ENCODE measurements around the gene HMCN1.
"Not testable (repeated sequence)": the region's sequence is repeated elsewhere in the genome, so short reads cannot be mapped to it uniquely, and the experiment has no call there.

Gene HMCN1

DNA sequence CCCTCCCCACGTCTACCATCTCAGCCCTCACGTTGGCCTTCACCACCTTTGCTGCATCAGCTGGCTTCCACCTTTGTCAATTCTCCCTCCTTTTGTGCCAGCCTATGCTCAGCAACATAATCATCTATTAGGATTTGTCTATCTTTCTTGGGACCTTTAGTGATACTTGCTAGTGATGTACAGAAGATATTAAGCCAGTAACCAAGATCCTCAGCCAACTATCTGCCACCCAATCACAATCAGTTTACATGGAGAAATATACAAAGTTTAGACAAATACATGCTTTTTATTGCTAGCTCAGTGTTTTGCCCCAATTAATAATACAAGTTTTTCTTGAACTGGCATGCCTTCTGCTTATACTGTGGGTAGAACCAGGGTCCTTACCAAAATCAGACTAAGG, 468.6 kb downstream of the HMCN1 start:
- peaks cover 4% of the 10 kb centered on the region for H3K27me3 Mint-ChIP-seq
- H3K4me1 Mint-ChIP-seq, result no peaks in the 10 kb centered on the region
- no peak overlapping the region for H3K4me3 Mint-ChIP-seq
- DNase-seq (ENCODE audit: low spot score in 2 of 2), result no peak
- no peaks in the 10 kb centered on the region for H3K9me3 Mint-ChIP-seq
- H3K36me3 Mint-ChIP-seq, result no peaks in the 10 kb centered on the region
- no peak for ATAC-seq (ENCODE audit: low read depth)
- H3K27ac Mint-ChIP-seq, result no peak overlapping the region

DNA sequence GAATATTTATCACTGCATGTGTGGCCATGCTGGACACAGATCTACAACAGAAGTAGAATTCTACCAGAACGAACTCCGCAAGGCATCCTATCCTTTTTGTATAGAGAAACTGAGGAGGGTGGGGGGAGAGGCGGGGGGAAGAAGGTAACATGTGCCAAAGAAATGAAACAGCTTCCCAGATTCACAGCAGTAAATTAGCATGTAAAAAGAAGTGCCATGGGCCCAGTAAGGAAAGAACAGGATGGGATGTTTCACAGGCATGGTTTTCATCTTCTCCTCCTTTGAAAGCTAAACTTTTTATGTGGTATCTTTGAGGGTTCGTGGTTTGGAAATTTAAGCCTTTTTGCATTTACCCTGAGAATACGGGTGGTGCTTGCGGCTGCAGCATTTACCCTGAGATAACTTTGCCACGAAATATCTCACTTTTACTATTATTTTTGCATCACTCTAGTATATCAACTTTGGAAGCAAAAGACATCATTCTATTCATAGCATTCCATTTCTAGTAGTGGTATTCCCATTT, 471.9 kb downstream of the HMCN1 start:
- ATAC-seq (ENCODE audit: low read depth) (no peak), DNase-seq (ENCODE audit: low spot score in 2 of 2) (no peak)
- Mint-ChIP-seq H3K4me1 (peaks cover 3% of the 10 kb centered on the region), H3K27me3 (peaks cover 3% of the 10 kb centered on the region), H3K36me3 (no peaks in the 10 kb centered on the region), H3K9me3 (no peaks in the 10 kb centered on the region), H3K27ac (no peak overlapping the region), H3K4me3 (no peak overlapping the region)

DNA sequence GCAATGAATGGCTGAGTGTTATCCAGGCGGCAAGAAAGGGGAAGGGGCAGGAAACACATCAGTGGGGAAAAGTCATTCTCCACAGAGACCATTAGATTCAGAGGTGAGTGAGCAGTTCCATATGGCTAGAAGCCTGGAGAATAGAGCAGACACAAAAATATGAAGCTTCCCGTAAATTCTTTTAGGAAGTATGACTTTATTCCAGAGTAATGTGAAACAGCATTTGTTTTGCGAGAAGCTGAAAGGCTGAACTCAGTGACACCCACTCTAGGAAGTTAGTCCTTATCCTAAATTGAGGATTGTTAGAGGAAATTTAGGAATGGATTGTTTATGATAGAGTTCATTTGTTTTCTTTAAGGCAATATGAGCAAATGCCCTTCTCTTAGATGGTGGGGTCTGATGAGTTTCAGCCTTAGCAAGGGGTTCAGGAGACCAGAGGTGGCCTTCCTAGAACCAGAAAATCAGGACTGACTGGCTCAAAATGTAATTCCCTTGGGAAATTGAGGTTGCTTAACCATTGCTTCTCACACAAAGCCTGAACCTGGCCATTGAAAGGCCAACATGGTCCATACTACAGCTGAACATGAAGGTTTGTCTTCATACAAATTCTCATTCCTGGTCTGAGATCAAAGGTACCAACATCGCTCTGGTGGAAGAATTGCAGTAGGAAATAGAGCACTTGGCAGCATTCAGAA, 473.3 kb downstream of the HMCN1 start:
- DNase-seq (ENCODE audit: low spot score in 2 of 2) (no peak), ATAC-seq (ENCODE audit: low read depth) (no peak)
- Mint-ChIP-seq H3K9me3 (no peaks in the 10 kb centered on the region), H3K36me3 (no peaks in the 10 kb centered on the region), H3K4me3 (no peak overlapping the region), H3K4me1 (peaks cover 3% of the 10 kb centered on the region), H3K27ac (no peak overlapping the region), H3K27me3 (peaks cover 2% of the 10 kb centered on the region)

DNA sequence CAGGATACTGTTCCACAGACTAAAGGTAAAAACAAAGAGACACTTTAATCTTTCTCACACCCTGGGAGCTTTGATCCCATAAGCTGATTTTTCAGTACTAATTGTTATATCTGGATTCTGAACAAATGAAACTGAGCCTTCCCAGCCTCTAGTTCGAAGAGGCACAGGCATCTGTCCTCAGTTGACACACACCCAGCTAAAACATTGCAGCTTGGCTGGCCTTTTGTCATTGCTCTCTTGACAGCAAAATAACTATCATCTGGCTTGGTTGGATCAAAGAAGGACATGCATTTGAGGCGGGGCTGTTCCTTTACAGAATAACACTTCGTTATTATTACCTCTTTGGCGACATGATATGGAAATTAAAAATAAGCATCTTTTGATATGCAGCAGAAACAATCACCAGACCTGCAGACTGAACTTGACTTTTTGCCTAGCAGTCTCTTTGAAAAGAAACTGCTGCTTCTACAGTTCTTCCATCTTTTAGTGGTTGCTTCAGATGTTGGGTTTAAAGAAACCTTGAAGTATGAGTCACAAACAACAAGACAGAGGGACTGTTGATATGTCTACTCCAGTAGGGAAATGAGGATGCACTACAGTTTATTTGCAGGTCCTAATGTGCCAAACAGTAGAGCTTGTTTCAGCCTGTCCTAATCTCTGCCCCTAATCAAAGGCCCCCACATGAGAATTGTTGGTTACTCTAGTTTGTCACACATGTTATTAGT, 474.4 kb downstream of the HMCN1 start:
- ATAC-seq (ENCODE audit: low read depth) (no peak), DNase-seq (ENCODE audit: low spot score in 2 of 2) (no peak)
- H3K36me3 Mint-ChIP-seq, result no peaks in the 10 kb centered on the region
- H3K9me3 Mint-ChIP-seq, result no peaks in the 10 kb centered on the region
- peaks cover 3% of the 10 kb centered on the region for H3K4me1 Mint-ChIP-seq
- no peaks in the 10 kb centered on the region for H3K27me3 Mint-ChIP-seq
- no peak overlapping the region for H3K4me3 Mint-ChIP-seq
- H3K27ac Mint-ChIP-seq, result no peak overlapping the region

DNA sequence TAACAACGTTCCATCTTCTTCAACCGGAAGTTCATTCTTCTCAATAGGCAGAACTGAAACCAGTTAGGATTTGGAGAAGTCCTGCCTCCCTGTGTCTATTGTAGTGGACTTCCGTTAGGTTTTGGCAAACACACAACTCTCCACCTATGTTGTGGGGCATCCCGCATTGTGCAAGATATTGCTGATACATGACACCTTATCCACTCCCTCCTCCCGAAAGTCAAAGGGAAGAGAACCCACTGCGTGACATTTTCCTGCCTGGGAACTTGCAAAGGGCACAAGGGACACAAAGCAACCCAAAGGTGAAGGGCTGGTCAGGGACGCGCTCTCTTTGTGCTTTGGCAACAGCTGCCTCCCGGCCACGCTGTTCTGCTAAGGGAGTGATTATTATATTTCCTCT, 476.1 kb downstream of the HMCN1 start:
- no peak overlapping the region for H3K27ac Mint-ChIP-seq
- no peak overlapping the region for H3K4me3 Mint-ChIP-seq
- no peak for DNase-seq (ENCODE audit: low spot score in 2 of 2)
- H3K27me3 Mint-ChIP-seq, result no peaks in the 10 kb centered on the region
- no peaks in the 10 kb centered on the region for H3K9me3 Mint-ChIP-seq
- H3K36me3 Mint-ChIP-seq, result no peaks in the 10 kb centered on the region
- no peak for ATAC-seq (ENCODE audit: low read depth)
- peaks cover 3% of the 10 kb centered on the region for H3K4me1 Mint-ChIP-seq

DNA sequence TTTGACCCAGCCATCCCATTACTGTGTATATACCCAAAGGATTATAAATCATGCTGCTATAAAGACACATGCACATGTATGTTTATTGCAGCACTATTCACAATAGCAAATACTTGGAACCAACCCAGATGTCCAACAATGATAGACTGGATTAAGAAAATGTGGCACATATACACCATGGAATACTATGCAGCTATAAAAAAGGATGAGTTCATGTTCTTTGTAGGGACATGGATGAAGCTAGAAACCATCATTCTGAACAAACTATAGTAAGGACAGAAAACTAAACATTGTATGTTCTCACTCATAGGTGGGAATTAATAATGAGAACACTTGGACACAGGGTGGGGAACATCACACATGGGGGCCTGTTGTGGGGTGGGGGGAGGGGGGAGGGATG, 477.4 kb downstream of the HMCN1 start:
- not testable (repeated sequence) for H3K4me1 Mint-ChIP-seq; ATAC-seq (ENCODE audit: low read depth); H3K27me3 Mint-ChIP-seq; H3K27ac Mint-ChIP-seq; DNase-seq (ENCODE audit: low spot score in 2 of 2); H3K36me3 Mint-ChIP-seq; H3K4me3 Mint-ChIP-seq; H3K9me3 Mint-ChIP-seq

DNA sequence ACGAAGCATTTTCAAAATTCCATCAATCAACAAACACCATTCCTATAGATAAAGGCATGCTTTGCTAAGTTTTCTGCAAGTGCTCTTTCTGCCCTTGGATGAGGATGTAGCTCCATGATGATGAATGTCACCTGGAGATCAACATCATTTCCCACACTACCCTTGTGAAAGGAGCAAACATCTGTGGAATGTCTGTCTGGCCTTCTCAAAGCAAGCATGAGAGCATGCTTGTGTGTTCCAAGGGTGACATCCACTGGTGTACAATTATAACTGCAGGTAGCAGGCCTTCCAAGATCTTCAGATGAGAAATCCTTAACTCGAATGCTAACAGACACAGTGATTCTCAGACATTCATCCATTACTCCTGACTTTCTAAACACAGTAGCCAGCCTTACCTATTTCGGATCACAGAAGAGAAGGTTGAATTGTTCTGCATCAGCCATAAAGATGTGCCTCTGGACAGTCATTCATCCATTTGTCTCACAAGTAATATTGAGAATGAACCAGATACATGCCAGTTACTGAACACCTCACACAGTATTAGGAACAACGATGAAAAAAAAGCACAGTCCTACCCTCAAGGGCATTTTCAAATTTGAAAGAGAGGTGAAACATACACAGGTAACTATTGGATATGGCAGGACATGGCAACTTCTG, 478.5 kb downstream of the HMCN1 start:
- peak; percentile 57 for ATAC-seq (ENCODE audit: low read depth)
- no peaks in the 10 kb centered on the region for H3K36me3 Mint-ChIP-seq

DNA sequence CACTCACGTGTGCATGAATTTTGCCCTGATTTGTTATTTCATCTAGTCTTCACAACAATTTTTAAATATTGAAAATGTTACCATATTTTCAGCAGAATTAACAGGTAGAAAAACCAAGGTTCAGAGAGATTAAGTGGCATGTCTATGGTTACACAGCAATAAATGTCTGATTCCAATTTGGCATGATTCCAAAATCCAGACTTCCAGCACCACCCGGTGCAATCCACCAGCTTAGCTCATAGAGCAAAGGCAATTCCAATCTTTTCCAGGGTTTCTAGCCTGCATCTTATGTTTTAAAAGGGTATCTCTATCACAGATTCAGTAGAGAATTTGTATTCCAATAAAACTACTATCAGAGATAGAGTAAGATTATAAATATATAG, 479.0 kb downstream of the HMCN1 start:
- no peaks in the 10 kb centered on the region for H3K27me3 Mint-ChIP-seq
- no peaks in the 10 kb centered on the region for H3K9me3 Mint-ChIP-seq
- no peak overlapping the region for H3K27ac Mint-ChIP-seq
- H3K36me3 Mint-ChIP-seq, result no peaks in the 10 kb centered on the region
- peaks cover 3% of the 10 kb centered on the region for H3K4me1 Mint-ChIP-seq
- no peak for DNase-seq (ENCODE audit: low spot score in 2 of 2)
- H3K4me3 Mint-ChIP-seq, result no peak overlapping the region
- no peak for ATAC-seq (ENCODE audit: low read depth)

More for the DNA sequence above, 478.5 kb downstream of the HMCN1 start:
- Mint-ChIP-seq H3K4me3 (no peak overlapping the region), H3K27ac (no peak overlapping the region), H3K9me3 (no peaks in the 10 kb centered on the region), H3K4me1 (peaks cover 3% of the 10 kb centered on the region), H3K27me3 (no peaks in the 10 kb centered on the region)
- DNase-seq (ENCODE audit: low spot score in 2 of 2), result peak in 1 of 2 donors; percentile 38

DNA sequence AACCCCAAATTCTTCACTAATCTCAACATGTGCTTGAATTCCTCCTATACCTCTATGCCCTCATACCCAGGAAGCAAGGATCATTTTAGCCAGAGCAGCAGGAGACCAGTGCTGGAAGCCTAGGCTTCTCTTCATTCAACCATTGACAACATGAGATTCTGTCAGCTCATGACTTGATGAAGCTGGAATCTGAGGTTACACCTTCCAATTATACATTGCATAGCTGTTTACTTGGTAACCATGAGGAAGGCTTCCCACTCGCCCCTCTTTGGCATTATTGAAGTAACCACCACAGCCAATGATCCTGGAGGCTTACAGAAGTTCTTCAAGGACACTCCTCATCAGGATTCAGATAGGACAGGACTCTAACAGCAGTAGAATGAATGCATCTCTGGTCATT, 480.6 kb downstream of the HMCN1 start:
- no peak for ATAC-seq (ENCODE audit: low read depth)
- no peaks in the 10 kb centered on the region for H3K9me3 Mint-ChIP-seq
- H3K27ac Mint-ChIP-seq, result no peak overlapping the region
- no peak overlapping the region for H3K4me3 Mint-ChIP-seq
- H3K36me3 Mint-ChIP-seq, result no peaks in the 10 kb centered on the region
- no peaks in the 10 kb centered on the region for H3K27me3 Mint-ChIP-seq
- DNase-seq (ENCODE audit: low spot score in 2 of 2), result no peak
- peaks cover 9% of the 10 kb centered on the region for H3K4me1 Mint-ChIP-seq

DNA sequence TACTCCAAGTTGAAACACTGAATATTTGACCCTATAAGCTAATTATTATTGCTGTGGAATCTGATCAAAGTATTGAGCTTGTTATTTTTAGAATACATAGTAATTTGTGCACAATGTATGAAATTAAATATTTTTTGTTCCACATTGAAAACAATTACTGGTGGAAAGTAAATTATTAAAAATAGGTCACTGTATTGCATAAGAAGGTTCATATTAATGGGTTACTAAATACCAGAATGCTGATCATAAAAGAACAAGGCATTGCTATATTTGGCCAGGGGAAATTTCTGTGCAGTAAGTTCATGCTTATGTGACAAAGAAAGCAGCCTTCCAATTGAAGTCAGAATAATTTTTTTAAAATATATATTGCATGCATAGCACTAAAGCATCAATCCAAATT, 481.4 kb downstream of the HMCN1 start:
- H3K36me3 Mint-ChIP-seq, result no peaks in the 10 kb centered on the region
- H3K27me3 Mint-ChIP-seq, result no peaks in the 10 kb centered on the region
- no peak overlapping the region for H3K27ac Mint-ChIP-seq
- H3K4me1 Mint-ChIP-seq, result peaks cover 8% of the 10 kb centered on the region
- DNase-seq (ENCODE audit: low spot score in 2 of 2) (no peak), ATAC-seq (ENCODE audit: low read depth) (no peak)
- H3K9me3 Mint-ChIP-seq, result peaks cover under 1% of the 10 kb centered on the region
- no peak overlapping the region for H3K4me3 Mint-ChIP-seq

DNA sequence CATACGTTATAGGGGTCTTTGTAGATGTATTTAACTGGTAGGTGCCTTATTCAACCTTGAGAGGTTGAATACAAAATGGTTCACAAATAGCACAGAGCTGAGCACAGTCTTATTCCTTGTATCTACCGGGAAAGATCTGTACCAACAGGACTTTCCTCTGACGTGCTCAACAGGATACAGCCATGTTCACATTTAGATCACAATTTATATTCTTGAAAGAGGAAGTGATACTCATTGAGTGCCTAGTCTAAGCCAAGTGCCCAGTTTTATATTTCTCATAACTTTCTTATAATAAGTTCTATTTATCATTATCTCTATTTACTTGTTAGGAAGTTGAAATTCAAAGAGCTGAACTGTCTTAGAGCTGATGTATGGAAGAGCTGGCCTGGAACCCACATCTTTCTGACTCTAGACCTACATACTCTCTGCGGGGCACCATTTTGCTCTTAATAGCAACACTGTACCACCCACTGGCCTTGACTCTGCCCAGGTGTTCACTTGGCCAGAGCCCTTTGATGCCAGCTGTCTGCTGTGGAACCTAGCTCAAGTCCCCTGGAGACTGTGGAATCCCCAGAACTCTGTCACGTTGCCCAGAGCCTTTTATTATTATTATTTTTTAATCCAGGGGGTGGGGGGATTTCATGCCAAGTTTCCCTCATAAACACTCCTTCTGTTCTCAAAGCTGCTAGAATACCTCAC, 484.6 kb downstream of the HMCN1 start:
- ATAC-seq (ENCODE audit: low read depth) (peak; percentile 93), DNase-seq (ENCODE audit: low spot score in 2 of 2) (no peak)
- H3K27me3 Mint-ChIP-seq, result peaks cover 2% of the 10 kb centered on the region
- H3K9me3 Mint-ChIP-seq, result peaks cover 4% of the 10 kb centered on the region
- H3K4me1 Mint-ChIP-seq, result peaks cover 8% of the 10 kb centered on the region
- H3K4me3 Mint-ChIP-seq, result no peak overlapping the region
- H3K27ac Mint-ChIP-seq, result no peak overlapping the region
- no peaks in the 10 kb centered on the region for H3K36me3 Mint-ChIP-seq

DNA sequence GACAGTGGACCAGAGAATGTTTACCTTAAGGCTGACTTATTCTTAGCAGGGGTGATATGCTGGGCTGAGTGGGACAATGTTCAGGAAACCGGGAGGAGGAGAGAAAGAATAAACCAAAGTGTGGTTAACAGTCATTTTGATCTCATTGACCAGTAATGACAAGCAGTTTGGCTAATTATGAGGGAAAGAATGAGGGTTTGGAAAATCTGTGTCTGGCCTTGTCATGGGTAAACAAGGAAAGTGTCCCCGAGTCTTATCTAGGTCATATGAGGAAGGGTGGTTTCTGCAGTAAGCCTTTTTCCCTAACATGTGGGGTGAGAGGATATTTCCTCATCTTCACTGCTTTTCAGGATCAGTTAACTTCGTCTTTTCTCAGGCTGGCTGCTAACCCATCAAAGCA, 485.9 kb downstream of the HMCN1 start:
- DNase-seq (ENCODE audit: low spot score in 2 of 2) (no peak), ATAC-seq (ENCODE audit: low read depth) (no peak)
- Mint-ChIP-seq H3K4me1 (peaks cover 8% of the 10 kb centered on the region), H3K36me3 (no peaks in the 10 kb centered on the region), H3K27ac (no peak overlapping the region), H3K4me3 (no peak overlapping the region), H3K9me3 (peaks cover 4% of the 10 kb centered on the region), H3K27me3 (peaks cover 2% of the 10 kb centered on the region)

DNA sequence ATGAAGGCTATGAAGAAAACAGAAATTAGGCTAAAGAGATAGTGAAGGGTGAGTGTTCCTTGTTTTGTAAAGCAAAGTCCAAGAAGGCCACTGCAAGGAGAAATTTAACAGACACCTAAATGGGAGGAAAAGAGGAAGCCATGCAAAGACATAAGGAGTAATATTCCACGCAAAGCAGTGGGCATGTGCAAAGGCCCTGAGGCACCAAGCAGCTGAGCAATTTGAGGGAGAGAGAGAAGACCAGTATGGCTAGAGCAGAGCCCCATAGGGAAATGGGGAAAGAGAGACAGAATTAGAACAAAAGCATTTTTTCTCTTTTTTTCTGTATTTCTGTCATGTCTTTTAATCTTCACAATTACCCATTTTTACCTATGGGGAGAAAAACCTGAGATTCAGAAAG, 486.7 kb downstream of the HMCN1 start:
- Mint-ChIP-seq H3K4me3 (no peak overlapping the region), H3K27ac (no peak overlapping the region), H3K27me3 (peaks cover 2% of the 10 kb centered on the region), H3K36me3 (no peaks in the 10 kb centered on the region), H3K9me3 (peaks cover 4% of the 10 kb centered on the region), H3K4me1 (peaks cover 8% of the 10 kb centered on the region)
- ATAC-seq (ENCODE audit: low read depth) (no peak), DNase-seq (ENCODE audit: low spot score in 2 of 2) (no peak)

DNA sequence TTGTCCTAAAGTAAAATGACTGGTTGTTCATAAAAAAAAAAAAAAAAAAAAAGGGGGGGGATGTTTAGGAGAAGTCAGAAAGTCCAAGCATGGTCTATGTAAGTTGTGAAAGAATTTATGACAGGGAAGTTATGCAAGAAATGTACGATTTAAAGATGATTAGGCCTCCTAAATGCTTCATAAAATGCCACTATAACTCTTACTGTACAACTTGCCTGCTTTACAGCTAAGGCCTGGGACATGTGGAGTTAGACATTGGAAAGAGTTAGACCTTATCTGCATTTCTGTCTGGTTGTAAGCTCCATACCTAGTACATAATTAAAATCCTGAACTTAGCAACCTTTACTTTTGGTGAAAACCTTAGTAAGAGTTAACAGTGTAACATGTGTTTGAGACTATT, 490.9 kb downstream of the HMCN1 start:
- Mint-ChIP-seq H3K27ac (no peak overlapping the region), H3K36me3 (no peaks in the 10 kb centered on the region), H3K27me3 (peaks cover 2% of the 10 kb centered on the region), H3K9me3 (peaks cover 4% of the 10 kb centered on the region), H3K4me3 (no peak overlapping the region), H3K4me1 (no peaks in the 10 kb centered on the region)
- ATAC-seq (ENCODE audit: low read depth) (no peak), DNase-seq (ENCODE audit: low spot score in 2 of 2) (no peak)
